ENCODE measurements around the gene FNDC1.

DNA sequence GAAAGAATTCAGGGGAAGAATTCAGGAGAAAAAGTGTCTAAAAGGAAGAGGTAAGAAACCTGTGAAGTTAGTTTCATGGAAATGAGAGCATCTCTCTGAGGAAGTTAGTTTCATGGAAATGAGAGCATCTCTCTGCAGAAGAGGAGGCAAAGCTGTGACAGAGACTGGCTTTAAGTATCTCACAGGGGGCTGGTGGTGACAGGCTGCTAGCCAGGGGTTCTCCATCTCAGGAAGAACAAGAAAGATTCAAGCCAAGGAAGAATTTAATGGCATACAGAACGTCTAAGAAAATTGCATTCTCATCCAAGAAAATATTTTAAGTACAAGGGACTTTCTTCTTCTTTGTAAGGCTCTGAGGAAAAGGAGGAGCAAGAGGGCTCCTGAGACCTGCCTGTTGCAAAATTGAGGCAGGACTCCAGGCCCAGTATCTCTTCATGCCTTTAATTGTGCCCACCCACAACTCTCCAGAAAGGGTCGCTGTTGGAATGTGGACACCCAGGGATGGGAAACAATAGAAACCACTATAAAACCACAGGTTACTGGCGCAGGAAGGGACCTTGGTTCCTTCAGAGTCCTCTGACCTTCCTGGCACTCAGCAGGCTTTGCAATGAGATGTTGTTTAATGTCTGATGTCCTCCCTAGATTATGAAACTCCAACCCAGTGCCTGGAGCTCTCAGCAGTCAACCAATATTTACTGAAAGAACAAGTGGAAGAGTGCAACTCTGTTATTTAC is 136.8 kb downstream of the FNDC1 start:
- TF ChIP-seq, protein P1, sequence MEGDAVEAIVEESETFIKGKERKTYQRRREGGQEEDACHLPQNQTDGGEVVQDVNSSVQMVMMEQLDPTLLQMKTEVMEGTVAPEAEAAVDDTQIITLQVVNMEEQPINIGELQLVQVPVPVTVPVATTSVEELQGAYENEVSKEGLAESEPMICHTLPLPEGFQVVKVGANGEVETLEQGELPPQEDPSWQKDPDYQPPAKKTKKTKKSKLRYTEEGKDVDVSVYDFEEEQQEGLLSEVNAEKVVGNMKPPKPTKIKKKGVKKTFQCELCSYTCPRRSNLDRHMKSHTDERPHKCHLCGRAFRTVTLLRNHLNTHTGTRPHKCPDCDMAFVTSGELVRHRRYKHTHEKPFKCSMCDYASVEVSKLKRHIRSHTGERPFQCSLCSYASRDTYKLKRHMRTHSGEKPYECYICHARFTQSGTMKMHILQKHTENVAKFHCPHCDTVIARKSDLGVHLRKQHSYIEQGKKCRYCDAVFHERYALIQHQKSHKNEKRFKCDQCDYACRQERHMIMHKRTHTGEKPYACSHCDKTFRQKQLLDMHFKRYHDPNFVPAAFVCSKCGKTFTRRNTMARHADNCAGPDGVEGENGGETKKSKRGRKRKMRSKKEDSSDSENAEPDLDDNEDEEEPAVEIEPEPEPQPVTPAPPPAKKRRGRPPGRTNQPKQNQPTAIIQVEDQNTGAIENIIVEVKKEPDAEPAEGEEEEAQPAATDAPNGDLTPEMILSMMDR (IDR thresholded peaks at IDR 0.05): no peak
- no peak for TF ChIP-seq POLR2A (IDR thresholded peaks at IDR 0.05)
- TF ChIP-seq POLR2AphosphoS5 (IDR thresholded peaks at IDR 0.05): no peak
